ENCODE data around the gene MYO1B.

- TF ChIP-seq CTCF (IDR thresholded peaks at IDR 0.05) (no peak), ZFX (IDR thresholded peaks at IDR 0.05; ENCODE audit: borderline replicate concordance) (no peak)
Observed at GRCh38 chr2:191249156-191249813, 4.1 kb downstream of the MYO1B start.

Data from 22Rv1 (cell line).